Thyroid gland (tissue), 4 donors: Measurements from ENCODE around the gene NBAS.

Experiments used
- CTCF ChIP-seq, 6 experiments: fragments of 200-600 bp in 3 of 6; fragments of 450-650 bp in 3 of 6; sonication (generic) in 3 of 6; IDR thresholded peaks; one replicate each; pipeline ENCODE4 v1.5.1; 2016 to 2019; ENCODE audit warnings: antibody characterized with exemption in 6 of 6, mild to moderate bottlenecking in 2 of 6, inconsistent platforms in 1 of 6, moderate library complexity in 1 of 6
- POLR2A ChIP-seq, 2 donors: fragments of 450-650 bp; IDR thresholded peaks; one replicate each; pipeline ENCODE4 v1.6.1; 2017; ENCODE audit warnings: antibody characterized with exemption in 2 of 2, mild to moderate bottlenecking in 2 of 2, moderate library complexity in 1 of 2

- TF ChIP-seq CTCF (IDR thresholded peaks at IDR 0.05) (no peak), POLR2A (IDR thresholded peaks at IDR 0.05) (no peak)
These were observed 289.9 kb downstream of the NBAS start for GRCh38 chr2:15271276-15271675.
